ENCODE data around the gene CD151.

DNA sequence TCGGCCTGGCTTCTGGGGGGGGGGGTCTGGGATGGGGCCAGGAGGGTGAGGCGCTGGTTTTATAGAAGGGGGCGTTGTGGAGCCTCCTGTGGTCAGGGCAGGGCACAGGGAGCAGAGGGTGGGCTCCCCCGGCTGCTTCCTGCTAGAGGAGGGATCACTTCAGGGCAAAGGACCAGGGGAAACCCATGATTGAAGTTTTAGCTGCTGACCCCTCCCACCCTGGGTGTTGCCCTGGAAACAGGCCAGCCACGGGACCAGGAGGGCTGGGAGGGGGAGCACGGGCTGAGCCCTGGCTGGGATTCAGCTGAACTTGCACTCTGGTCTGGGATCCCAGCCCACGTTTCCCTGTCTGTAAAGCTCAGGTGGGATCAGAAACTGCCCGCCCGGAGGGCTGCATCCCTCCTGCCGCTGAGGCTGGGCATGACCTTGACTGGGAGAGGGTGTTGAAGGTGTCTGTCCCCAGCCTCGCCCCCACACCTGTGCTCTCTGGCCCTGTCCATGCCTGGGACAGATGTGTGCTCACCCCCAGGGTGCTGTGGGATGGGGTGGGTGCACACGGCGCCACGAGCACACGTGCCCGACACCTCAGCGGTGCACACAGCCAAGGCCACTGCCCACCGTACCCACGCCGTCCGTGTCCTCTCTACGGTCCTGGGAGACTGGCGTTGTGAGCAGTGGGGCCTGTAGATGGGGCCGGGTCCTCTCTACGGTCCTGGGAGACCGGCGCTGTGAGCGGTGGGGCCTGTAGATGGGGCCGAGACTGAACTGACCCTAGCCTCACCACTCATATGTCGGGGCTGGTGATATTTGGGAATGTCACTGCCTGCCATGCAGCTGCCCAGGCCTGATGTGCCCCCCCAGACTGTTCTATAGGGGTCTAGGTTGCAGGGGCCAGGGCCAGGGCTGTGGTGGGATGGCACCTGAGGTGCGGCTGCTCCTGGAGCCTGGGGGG is 12.2 kb downstream of the CD151 start:
- no peak for TF ChIP-seq POLR2AphosphoS5 (IDR thresholded peaks at IDR 0.05; ENCODE audit: low read depth, low read length)
- TF ChIP-seq SIN3A (IDR thresholded peaks at IDR 0.05; ENCODE audit: borderline replicate concordance, insufficient read depth, low read length), result no peak
- no peak for TF ChIP-seq REST (IDR thresholded peaks at IDR 0.05; ENCODE audit: insufficient read depth in 1 of 2, low read depth in 2 of 2, low read length in 2 of 2)
- no peak for TF ChIP-seq TAF1 (IDR thresholded peaks at IDR 0.05; ENCODE audit: borderline replicate concordance, insufficient read depth, low read length)
- TF ChIP-seq FOXP2 (optimal IDR thresholded peaks at IDR 0.05; ENCODE audit: borderline replicate concordance, extremely low read depth, extremely low read length, insufficient read depth), result no peak

All from PFSK-1 (cell line).